ENCODE results near the gene RHOB.

Gene RHOB

GRCh38 chr2:20446917-20447436, at the start of gene RHOB:
TSS of gene RHOB (plus strand) at chr2:20447074. CDS start at chr2:20447466, 392 bp downstream.
- Histone ChIP-seq H3K27ac (ENCODE audit: low read depth, low read length) (peak within 1 kb of the TSS; percentile 92; the same call in 1 of the 2 replicates), H3K27me3 (ENCODE audit: control insufficient read depth, insufficient read depth, low read length) (peaks cover 36% of the 10 kb centered on the region), H3K4me1 (ENCODE audit: control insufficient read depth, insufficient read depth, low read length) (peaks cover 42% of the 10 kb centered on the region), H3K9me3 (ENCODE audit: control insufficient read depth, insufficient read depth, low read depth, low read length) (no peaks in the 10 kb centered on the region), H3K4me3 (ENCODE audit: low read depth, low read length) (peak within 1 kb of the TSS; percentile 99), H3K36me3 (ENCODE audit: control insufficient read depth, insufficient read depth, low read length) (peaks cover 8% of the 10 kb centered on the region; the same call in 1 of the 2 replicates), H3K9ac (ENCODE audit: low read length) (peak within 1 kb of the TSS; percentile 96)

- Histone ChIP-seq H3K27ac (ENCODE audit: low read depth, low read length) (no peak overlapping the region), H3K4me1 (ENCODE audit: control insufficient read depth, insufficient read depth, low read length) (no peaks in the 10 kb centered on the region), H3K27me3 (ENCODE audit: control insufficient read depth, insufficient read depth, low read length) (no peaks in the 10 kb centered on the region), H3K36me3 (ENCODE audit: control insufficient read depth, insufficient read depth, low read length) (no peaks in the 10 kb centered on the region), H3K9me3 (ENCODE audit: control insufficient read depth, insufficient read depth, low read depth, low read length) (no peaks in the 10 kb centered on the region), H3K4me3 (ENCODE audit: low read depth, low read length) (no peak overlapping the region), H3K9ac (ENCODE audit: low read length) (no peak overlapping the region)
Observed at GRCh38 chr2:20397811-20398447, 48.9 kb upstream of the RHOB start.

- Histone ChIP-seq H3K27ac (ENCODE audit: low read depth, low read length) (no peak overlapping the region), H3K9ac (ENCODE audit: low read length) (no peak overlapping the region), H3K4me1 (ENCODE audit: control insufficient read depth, insufficient read depth, low read length) (no peaks in the 10 kb centered on the region), H3K9me3 (ENCODE audit: control insufficient read depth, insufficient read depth, low read depth, low read length) (no peaks in the 10 kb centered on the region), H3K36me3 (ENCODE audit: control insufficient read depth, insufficient read depth, low read length) (no peaks in the 10 kb centered on the region), H3K4me3 (ENCODE audit: low read depth, low read length) (no peak overlapping the region), H3K27me3 (ENCODE audit: control insufficient read depth, insufficient read depth, low read length) (no peaks in the 10 kb centered on the region)
Observed at GRCh38 chr2:20398956-20399567, 47.8 kb upstream of the RHOB start.

GRCh38 chr2:20400306-20400705, 46.6 kb upstream of the RHOB start:
- Histone ChIP-seq H3K27me3 (ENCODE audit: control insufficient read depth, insufficient read depth, low read length) (no peaks in the 10 kb centered on the region), H3K9me3 (ENCODE audit: control insufficient read depth, insufficient read depth, low read depth, low read length) (no peaks in the 10 kb centered on the region), H3K4me1 (ENCODE audit: control insufficient read depth, insufficient read depth, low read length) (no peaks in the 10 kb centered on the region), H3K36me3 (ENCODE audit: control insufficient read depth, insufficient read depth, low read length) (no peaks in the 10 kb centered on the region), H3K27ac (ENCODE audit: low read depth, low read length) (no peak overlapping the region), H3K4me3 (ENCODE audit: low read depth, low read length) (no peak overlapping the region), H3K9ac (ENCODE audit: low read length) (no peak overlapping the region)

GRCh38 chr2:20400787-20401488, 45.9 kb upstream of the RHOB start:
- no peaks in the 10 kb centered on the region for H3K27me3 ChIP-seq (ENCODE audit: control insufficient read depth, insufficient read depth, low read length)
- H3K36me3 ChIP-seq (ENCODE audit: control insufficient read depth, insufficient read depth, low read length) = no peaks in the 10 kb centered on the region
- no peak overlapping the region for H3K27ac ChIP-seq (ENCODE audit: low read depth, low read length)
- no peaks in the 10 kb centered on the region for H3K4me1 ChIP-seq (ENCODE audit: control insufficient read depth, insufficient read depth, low read length)
- H3K4me3 ChIP-seq (ENCODE audit: low read depth, low read length) = no peak overlapping the region
- H3K9me3 ChIP-seq (ENCODE audit: control insufficient read depth, insufficient read depth, low read depth, low read length) = no peaks in the 10 kb centered on the region
- H3K9ac ChIP-seq (ENCODE audit: low read length) = no peak overlapping the region

GRCh38 chr2:20401489-20401835, 45.4 kb upstream of the RHOB start:
- Histone ChIP-seq H3K27ac (ENCODE audit: low read depth, low read length) (no peak overlapping the region), H3K4me1 (ENCODE audit: control insufficient read depth, insufficient read depth, low read length) (no peaks in the 10 kb centered on the region), H3K4me3 (ENCODE audit: low read depth, low read length) (no peak overlapping the region), H3K27me3 (ENCODE audit: control insufficient read depth, insufficient read depth, low read length) (no peaks in the 10 kb centered on the region), H3K9me3 (ENCODE audit: control insufficient read depth, insufficient read depth, low read depth, low read length) (no peaks in the 10 kb centered on the region), H3K36me3 (ENCODE audit: control insufficient read depth, insufficient read depth, low read length) (no peaks in the 10 kb centered on the region), H3K9ac (ENCODE audit: low read length) (no peak overlapping the region)

GRCh38 chr2:20403774-20404312, 43.0 kb upstream of the RHOB start:
- no peak overlapping the region for H3K4me3 ChIP-seq (ENCODE audit: low read depth, low read length)
- peaks cover 3% of the 10 kb centered on the region for H3K9me3 ChIP-seq (ENCODE audit: control insufficient read depth, insufficient read depth, low read depth, low read length)
- H3K4me1 ChIP-seq (ENCODE audit: control insufficient read depth, insufficient read depth, low read length) = no peaks in the 10 kb centered on the region
- H3K27ac ChIP-seq (ENCODE audit: low read depth, low read length) = no peak overlapping the region
- H3K27me3 ChIP-seq (ENCODE audit: control insufficient read depth, insufficient read depth, low read length) = no peaks in the 10 kb centered on the region
- no peaks in the 10 kb centered on the region for H3K36me3 ChIP-seq (ENCODE audit: control insufficient read depth, insufficient read depth, low read length)
- H3K9ac ChIP-seq (ENCODE audit: low read length) = no peak overlapping the region

GRCh38 chr2:20404950-20405349, 41.9 kb upstream of the RHOB start:
- Histone ChIP-seq H3K27me3 (ENCODE audit: control insufficient read depth, insufficient read depth, low read length) (no peaks in the 10 kb centered on the region), H3K9me3 (ENCODE audit: control insufficient read depth, insufficient read depth, low read depth, low read length) (peaks cover 14% of the 10 kb centered on the region), H3K4me3 (ENCODE audit: low read depth, low read length) (no peak overlapping the region), H3K9ac (ENCODE audit: low read length) (no peak overlapping the region), H3K36me3 (ENCODE audit: control insufficient read depth, insufficient read depth, low read length) (no peaks in the 10 kb centered on the region), H3K27ac (ENCODE audit: low read depth, low read length) (no peak overlapping the region), H3K4me1 (ENCODE audit: control insufficient read depth, insufficient read depth, low read length) (no peaks in the 10 kb centered on the region)

- Histone ChIP-seq H3K36me3 (ENCODE audit: control insufficient read depth, insufficient read depth, low read length) (no peaks in the 10 kb centered on the region), H3K27ac (ENCODE audit: low read depth, low read length) (no peak overlapping the region), H3K4me3 (ENCODE audit: low read depth, low read length) (no peak overlapping the region), H3K9me3 (ENCODE audit: control insufficient read depth, insufficient read depth, low read depth, low read length) (peaks cover 18% of the 10 kb centered on the region), H3K27me3 (ENCODE audit: control insufficient read depth, insufficient read depth, low read length) (no peaks in the 10 kb centered on the region), H3K4me1 (ENCODE audit: control insufficient read depth, insufficient read depth, low read length) (no peaks in the 10 kb centered on the region), H3K9ac (ENCODE audit: low read length) (no peak overlapping the region)
Observed at GRCh38 chr2:20409039-20409438, 37.8 kb upstream of the RHOB start.

- H3K4me3 ChIP-seq (ENCODE audit: low read depth, low read length) = no peak overlapping the region
- H3K27ac ChIP-seq (ENCODE audit: low read depth, low read length) = no peak overlapping the region
- H3K4me1 ChIP-seq (ENCODE audit: control insufficient read depth, insufficient read depth, low read length) = no peaks in the 10 kb centered on the region
- no peaks in the 10 kb centered on the region for H3K27me3 ChIP-seq (ENCODE audit: control insufficient read depth, insufficient read depth, low read length)
- peaks cover 18% of the 10 kb centered on the region for H3K9me3 ChIP-seq (ENCODE audit: control insufficient read depth, insufficient read depth, low read depth, low read length)
- H3K36me3 ChIP-seq (ENCODE audit: control insufficient read depth, insufficient read depth, low read length) = no peaks in the 10 kb centered on the region
- H3K9ac ChIP-seq (ENCODE audit: low read length) = no peak overlapping the region
Observed at GRCh38 chr2:20410556-20411277, 36.2 kb upstream of the RHOB start.

Data from HUES6 (cell line).